HG03139 (cell line): ENCODE measurements around the gene EPM2A.

Experiments used
- ATAC-seq: cut with Tn5 transposase; IDR thresholded peaks from one replicate; pipeline ENCODE4 v1.9.1; 2021; ENCODE audit not compliant: unreplicated experiment

EPM2A gene

GRCh38 chr6:145608850-145609249 lies 126.5 kb downstream of the EPM2A start:
- no peak for ATAC-seq

DNA sequence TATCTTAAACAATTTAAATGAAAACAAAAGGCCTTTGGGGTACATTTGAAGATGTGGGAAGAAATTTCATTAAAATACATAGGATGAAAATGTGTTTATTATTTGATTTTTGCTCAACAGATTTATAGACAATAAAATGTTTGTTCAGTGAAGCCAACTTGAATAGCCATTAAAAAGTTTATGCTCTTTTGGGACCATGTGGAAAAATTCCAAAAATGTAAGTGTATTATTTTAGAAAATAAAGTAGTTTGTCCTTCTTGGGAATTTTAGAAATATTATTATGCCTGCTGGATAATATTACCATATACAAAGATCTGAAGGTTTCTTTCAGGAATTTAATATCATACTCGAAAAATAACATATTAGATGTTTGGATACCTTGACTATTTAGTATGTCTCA lies 131.3 kb downstream of the EPM2A start:
- ATAC-seq = no peak

GRCh38 chr6:145603424-145603833 lies 131.9 kb downstream of the EPM2A start:
- no peak for ATAC-seq

GRCh38 chr6:145602726-145603326 lies 132.5 kb downstream of the EPM2A start:
- ATAC-seq = no peak

DNA sequence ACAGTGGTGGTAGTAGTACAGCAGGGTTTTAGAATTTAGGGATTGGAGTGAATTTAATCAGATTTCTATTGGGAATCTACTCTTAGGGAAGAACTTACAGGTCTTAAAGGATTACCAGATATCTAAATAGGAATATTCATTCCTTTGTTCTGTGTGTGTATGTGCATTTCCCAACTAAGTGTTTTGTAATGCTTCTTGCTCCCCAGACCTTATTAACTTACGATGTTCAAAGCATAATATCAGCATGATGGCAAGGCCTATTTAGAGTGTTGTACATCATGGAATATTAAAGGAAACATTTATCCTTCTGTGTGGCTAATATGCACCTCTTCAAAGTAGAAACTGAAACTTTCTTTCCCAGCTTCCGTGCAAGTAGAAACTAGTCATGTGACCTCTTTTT lies 133.9 kb downstream of the EPM2A start:
- no peak for ATAC-seq

DNA sequence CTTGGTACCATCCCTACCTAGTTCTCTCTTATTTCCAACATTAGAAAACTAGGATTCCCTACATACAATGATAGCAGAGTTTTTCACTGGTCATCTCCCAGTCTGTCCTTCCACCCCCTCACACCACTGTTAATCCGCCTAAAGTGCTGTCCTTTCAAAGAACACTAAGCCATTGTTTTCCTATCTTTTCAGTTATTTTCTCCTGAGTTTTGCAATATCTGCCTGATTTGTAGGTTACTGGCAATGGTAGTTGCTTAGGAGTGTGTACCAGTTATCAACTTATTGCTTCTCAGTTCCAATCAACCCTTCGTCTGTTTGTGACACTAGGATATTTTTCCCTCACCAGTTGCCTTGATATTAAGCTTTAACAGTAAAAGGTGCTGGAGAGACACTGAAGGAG lies 135.0 kb downstream of the EPM2A start:
- no peak for ATAC-seq

DNA sequence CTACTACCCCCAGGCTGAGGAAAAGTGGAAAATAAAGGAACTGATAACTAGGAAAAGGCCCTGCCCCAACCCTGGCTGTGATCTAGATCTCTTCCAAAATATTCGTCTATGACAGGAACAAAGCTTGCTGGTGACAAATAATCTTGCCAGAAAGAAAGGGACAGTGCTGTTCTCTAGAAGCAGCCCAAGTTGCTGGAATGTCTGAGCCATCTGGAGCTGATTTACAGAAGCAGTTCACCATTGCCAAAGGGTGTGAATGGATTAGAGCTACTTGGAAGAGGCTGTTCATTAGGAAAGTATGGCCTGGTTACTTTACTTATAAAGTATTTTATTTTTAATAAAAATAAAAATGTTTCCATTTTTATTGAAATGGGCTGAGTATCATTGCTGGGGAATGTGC lies 146.3 kb downstream of the EPM2A start:
- no peak for ATAC-seq

DNA sequence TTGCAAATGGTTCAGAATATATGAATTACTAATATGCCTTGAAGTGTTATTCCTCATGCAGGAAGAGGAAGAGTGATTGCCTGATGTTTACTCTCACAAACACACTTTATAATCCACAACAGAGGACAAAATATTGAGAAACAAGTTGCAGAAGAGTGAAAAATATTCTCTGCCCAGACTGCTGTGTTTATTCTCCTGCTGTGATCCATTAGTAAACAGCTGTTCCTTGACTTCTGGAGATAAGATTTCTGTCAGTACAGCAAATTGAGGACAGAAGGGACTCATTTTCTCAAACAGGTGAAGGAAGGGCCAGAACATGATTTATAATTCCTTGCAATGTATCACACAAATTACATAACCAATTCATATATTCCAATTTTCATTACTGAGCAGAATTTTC lies 148.0 kb downstream of the EPM2A start:
- no peak for ATAC-seq

- ATAC-seq = no peak
Observed at GRCh38 chr6:145583753-145584152, 151.6 kb downstream of the EPM2A start.
